GM15510 (cell line): ENCODE results near the gene NCOA5.

ENCODE experiments used
- POLR2A ChIP-seq: IDR thresholded peaks from 3 replicates; pipeline ENCODE4 v1.6.1; 2011; ENCODE audit warnings: borderline replicate concordance; ENCODE audit not compliant: insufficient read length; ENCODE audit errors: extremely low read depth

NCOA5 gene

DNA sequence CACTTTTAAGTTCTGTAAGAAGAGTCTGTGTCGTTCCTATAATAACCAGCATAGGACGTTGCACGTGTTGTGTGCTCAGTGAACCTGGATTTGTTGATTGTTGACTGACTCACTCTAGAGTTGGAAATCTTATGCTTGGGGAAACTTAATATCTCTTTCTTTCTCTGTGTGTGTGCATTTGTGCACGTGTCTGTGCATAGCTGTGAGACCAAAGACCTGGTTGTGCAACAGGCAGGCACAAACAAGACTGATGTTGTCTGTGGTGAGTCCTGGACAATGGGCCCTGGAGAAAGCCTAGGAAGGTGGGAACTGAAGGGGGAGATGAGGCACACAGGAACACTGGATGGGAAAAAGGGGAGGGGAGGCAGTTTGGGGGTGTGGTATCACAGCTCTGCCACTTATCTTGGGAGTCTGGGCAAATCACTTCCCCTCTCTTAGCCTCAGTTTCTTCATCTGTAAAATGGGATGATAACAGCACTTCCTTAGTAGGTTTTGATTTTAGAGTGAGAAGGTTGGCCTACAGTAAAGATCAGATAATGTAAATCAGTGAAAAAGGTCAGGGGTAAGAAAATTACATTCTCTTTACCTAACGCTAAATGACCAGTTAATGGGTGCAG, 36.8 kb upstream of the NCOA5 start:
- TF ChIP-seq POLR2A = no peak

GRCh38 chr20:46123482-46124245, 33.9 kb upstream of the NCOA5 start:
- TF ChIP-seq POLR2A = no peak

GRCh38 chr20:46122516-46123481, 33.0 kb upstream of the NCOA5 start:
- no peak for TF ChIP-seq POLR2A

DNA sequence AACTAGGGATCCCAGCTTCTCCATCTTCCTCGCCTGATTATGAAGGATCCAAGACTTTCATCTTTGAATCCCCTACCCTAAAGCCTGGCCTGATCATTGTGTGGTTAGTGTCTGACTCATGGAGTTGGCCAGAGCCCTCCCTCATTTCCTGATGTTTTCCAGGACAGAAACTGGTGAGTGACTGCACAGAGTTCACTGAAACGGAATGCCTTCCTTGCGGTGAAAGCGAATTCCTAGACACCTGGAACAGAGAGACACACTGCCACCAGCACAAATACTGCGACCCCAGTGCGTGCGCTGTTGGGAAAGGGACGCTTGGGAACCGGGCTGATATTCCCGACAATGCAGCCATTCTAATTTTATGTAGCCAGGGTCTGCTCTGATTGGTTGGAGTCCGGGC, 32.3 kb upstream of the NCOA5 start:
- TF ChIP-seq POLR2A = no peak

- TF ChIP-seq POLR2A = no peak
These were observed 31.6 kb upstream of the NCOA5 start for GRCh38 chr20:46121184-46121930.

DNA sequence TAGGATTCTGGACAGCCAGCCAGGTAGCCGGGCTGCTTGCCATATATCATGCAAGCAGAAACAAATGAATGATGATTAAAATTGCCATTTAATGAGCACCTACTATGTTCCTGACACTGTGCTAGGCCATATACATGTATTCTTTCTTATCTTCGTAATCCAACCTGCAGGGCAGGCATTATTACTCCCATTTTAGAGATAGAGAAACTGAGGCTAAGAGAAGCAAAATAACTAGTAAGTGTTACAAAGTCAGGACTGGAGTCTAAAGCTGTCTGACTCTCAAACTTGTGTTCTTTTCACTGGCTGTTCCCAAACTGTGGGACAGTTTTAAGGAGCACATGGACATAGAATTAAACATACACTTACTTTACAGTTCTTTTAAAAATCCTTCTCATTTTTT, 30.4 kb upstream of the NCOA5 start:
- no peak for TF ChIP-seq POLR2A

DNA sequence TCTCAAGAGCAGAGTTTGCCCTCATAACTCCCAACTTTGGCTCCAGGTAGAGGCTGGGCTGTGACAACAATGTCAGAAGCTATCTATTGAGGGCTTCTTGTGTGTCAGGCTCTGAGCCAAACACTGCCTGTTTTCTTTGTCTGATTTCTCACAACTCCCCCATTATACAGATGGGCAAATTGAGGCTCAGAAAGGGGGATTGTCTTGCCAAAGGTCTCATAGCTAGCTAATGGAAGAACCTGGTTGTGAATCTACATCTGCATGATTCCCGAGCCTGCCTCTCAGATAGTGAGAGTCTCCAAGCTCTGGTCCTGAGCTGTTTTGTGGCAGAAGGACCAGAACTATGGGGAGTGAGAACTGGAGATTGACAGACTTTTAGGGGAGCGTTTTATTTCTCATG, 29.8 kb upstream of the NCOA5 start:
- no peak for TF ChIP-seq POLR2A

DNA sequence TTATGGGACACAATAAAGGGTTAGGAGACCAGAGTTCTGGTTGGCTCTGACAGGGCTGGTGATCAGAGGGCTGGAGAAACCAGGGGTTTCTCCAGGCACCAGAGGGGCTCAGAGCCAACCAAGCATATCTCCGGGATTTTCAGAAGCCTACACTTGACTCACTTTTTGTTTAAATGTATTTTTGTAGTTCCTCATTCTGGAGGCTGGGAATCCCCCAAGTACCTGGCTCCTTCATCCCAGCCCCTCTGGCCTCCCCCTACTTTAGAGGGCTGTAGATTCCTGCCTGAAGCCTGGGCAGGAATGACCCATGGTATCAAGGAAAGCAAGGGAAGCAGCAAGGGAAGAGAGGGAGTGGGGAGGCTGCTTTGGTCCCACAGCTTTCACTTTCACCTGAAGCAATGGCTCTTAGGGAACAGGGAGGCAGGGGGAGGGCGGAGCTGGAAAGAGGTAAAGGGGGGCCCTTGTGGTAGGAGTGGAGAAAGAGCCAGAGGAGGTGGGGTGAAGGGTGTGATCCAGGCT, 29.3 kb upstream of the NCOA5 start:
- TF ChIP-seq POLR2A = peak; percentile 8

GRCh38 chr20:46118481-46119020, 28.8 kb upstream of the NCOA5 start:
- no peak for TF ChIP-seq POLR2A

- TF ChIP-seq POLR2A = peak; percentile 94
These were observed 28.1 kb upstream of the NCOA5 start, which contains the start of gene CD40 for GRCh38 chr20:46117704-46118467. Gene CD40 (plus strand): TSS chr20:46118314. CDS start chr20:46118344, 30 bp downstream.

DNA sequence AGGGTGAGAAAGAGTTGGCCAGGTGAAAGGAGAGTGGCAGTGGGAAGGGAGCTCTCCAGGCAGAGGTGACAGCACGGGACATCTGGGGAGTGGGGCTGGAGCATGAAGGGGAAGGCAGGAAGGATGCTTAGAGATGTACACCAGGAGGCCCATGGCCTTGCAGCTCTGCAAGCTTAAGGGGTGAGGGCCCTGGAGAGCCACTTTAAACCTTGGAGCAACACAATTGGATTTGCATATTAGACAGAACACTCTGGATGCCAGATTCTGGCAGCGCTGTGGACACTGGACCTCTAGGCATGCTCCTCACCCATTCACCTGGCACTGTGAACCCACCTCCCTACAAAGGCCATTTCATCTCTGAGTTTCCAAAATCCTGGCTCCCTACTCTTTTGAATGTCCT, 24.7 kb upstream of the NCOA5 start:
- no peak for TF ChIP-seq POLR2A

- no peak for TF ChIP-seq POLR2A
These were observed 23.3 kb upstream of the NCOA5 start for GRCh38 chr20:46113113-46113470.

- TF ChIP-seq POLR2A = no peak
These were observed 22.8 kb upstream of the NCOA5 start for GRCh38 chr20:46112430-46113112.

DNA sequence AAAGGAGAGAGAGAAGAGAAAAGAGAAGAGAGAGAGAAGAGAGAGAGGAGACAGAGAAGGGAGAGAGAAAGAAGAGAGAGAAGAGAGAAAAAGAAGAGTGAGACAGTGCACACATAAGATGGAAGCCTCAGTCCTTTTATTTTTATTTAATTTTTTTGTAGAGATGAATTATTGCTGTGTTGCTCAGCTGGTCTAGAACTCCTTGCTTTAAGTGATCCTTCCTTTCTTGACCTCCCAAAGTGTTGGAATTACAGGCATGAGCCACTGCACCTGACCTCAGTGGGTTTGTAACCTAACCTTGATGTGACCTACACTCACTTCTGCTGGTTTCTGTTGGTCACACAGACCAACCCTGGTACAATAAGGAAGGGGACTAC, 22.1 kb upstream of the NCOA5 start:
- no peak for TF ChIP-seq POLR2A
